BJ (cell line): ENCODE results near the gene HSD17B1. TPM values are rescaled to one million over a fixed set of nuclear protein-coding genes. Genes with fewer than 3 reads are reported as not detected.
"Not testable (repeated sequence)": the region's sequence is repeated elsewhere in the genome, so short reads cannot be mapped to it uniquely, and the experiment has no call there.

Experiments used
- CTCF ChIA-PET: fragments of 350-600 bp; formaldehyde crosslinking; extraction: SDS; loops from one replicate; lab custom pipeline; 2021; ENCODE audit warnings: antibody characterized with exemption, inconsistent platforms; lab: Yijun Ruan, JAX
- POLR2A ChIA-PET: fragments of 300-600 bp; sonication (Branson Sonifier 250); formaldehyde crosslinking; extraction: SDS; loops from one replicate; lab custom pipeline; 2021; ENCODE audit warnings: antibody characterized with exemption; lab: Charles Lee
- DNase-seq: peaks from one replicate; pipeline ENCODE4 v3.0.0-alpha.2; 2011; ENCODE audit warnings: low read depth
- H3K27me3 ChIP-seq: 2 replicates; pipeline ENCODE4 v1.6.0; 2011; ENCODE audit warnings: low read length; ENCODE audit not compliant: control insufficient read depth, insufficient read depth
- H3K36me3 ChIP-seq: 2 replicates; pipeline ENCODE4 v1.5.1; 2011; ENCODE audit warnings: low read length; ENCODE audit not compliant: control insufficient read depth, insufficient read depth
- H3K4me3 ChIP-seq: 2 replicates; pipeline ENCODE4 v1.5.1; 2011; ENCODE audit warnings: low read depth, mild to moderate bottlenecking, control low read depth, low read length
- polyA plus RNA-seq: library from polyadenylated mRNA; depleted of rRNA; stranded (reverse); fragments of >200 nt; gene quantifications from 2 replicates; pipeline ENCODE4 v1.2.3, GENCODE V29; 2011
- TF ChIP-seq, protein P1 (sequence below): IDR thresholded peaks from 2 replicates; pipeline ENCODE4 v1.5.1; 2011; ENCODE audit warnings: low read depth, mild to moderate bottlenecking, control low read depth, inconsistent platforms, low read length, moderate library complexity; ENCODE audit not compliant: insufficient read depth

The HSD17B1 gene
- polyA plus RNA-seq, 1 experiment, result 0.49 TPM

DNA sequence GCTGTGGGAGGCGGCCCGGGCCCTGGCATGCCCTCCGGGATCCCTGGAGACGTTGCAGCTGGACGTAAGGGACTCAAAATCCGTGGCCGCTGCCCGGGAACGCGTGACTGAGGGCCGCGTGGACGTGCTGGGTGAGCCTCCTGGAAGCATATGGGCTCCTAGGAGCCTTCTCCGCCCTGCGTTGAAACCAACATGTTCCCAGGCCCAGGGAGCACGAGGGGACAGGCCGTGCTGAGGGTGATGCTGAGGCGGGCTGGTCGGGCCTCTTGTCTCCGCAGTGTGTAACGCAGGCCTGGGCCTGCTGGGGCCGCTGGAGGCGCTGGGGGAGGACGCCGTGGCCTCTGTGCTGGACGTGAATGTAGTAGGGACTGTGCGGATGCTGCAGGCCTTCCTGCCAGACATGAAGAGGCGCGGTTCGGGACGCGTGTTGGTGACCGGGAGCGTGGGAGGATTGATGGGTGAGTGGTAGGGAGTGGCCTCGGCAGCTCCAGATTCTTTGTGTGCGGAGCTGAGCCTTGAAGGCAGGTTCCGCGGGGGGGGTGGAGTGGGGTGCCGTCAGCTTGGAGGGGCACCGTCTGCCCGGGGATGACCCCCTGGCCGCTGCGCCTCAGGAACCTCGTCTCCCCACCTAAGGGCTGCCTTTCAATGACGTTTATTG is 567 bp downstream of the HSD17B1 start:
- TF ChIP-seq, protein P1, sequence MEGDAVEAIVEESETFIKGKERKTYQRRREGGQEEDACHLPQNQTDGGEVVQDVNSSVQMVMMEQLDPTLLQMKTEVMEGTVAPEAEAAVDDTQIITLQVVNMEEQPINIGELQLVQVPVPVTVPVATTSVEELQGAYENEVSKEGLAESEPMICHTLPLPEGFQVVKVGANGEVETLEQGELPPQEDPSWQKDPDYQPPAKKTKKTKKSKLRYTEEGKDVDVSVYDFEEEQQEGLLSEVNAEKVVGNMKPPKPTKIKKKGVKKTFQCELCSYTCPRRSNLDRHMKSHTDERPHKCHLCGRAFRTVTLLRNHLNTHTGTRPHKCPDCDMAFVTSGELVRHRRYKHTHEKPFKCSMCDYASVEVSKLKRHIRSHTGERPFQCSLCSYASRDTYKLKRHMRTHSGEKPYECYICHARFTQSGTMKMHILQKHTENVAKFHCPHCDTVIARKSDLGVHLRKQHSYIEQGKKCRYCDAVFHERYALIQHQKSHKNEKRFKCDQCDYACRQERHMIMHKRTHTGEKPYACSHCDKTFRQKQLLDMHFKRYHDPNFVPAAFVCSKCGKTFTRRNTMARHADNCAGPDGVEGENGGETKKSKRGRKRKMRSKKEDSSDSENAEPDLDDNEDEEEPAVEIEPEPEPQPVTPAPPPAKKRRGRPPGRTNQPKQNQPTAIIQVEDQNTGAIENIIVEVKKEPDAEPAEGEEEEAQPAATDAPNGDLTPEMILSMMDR, result no peak
- no peak overlapping the region for H3K4me3 ChIP-seq

DNA sequence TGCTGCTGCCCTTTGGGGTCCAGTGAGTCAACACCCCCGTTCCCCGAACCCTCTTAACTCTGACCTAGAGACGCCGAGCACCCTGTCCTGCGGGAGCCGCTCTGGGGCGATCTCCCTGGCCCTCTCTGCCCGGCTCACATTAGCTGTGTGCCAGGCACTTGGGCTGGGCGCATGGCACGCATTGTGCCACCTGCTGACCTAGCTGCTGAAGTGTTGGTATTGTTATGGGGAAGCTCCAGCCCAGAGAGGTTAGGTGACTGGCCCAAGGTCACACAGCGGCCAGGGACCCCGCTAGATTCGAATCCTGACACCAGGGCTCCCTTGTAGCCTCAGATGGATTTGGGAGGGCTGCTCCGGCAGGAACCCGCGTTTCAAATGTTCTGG is 1.1 kb downstream of the HSD17B1 start:
- no peak for DNase-seq
- ChIA-PET POLR2A (interaction anchor here (0.5 kb wide), 1 partner anchor 24 kb away, joined by 5 read pairs; no protein-coding TSS in a partner anchor), CTCF (interaction anchor here (1.1 to 1.8 kb wide), 4 partner anchors 12 to 486 kb away, joined by 3 to 4 read pairs (median 4); no protein-coding TSS in a partner anchor)
- Histone ChIP-seq H3K27me3 (no peaks in the 10 kb centered on the region), H3K36me3 (no peaks in the 10 kb centered on the region; the same call in 1 of the 2 replicates), H3K4me3 (peak overlapping the region; percentile 95)
- TF ChIP-seq, protein P1, result no peak

More for the DNA sequence above, 567 bp downstream of the HSD17B1 start:
- Histone ChIP-seq H3K27me3 (no peaks in the 10 kb centered on the region), H3K36me3 (no peaks in the 10 kb centered on the region; the same call in 1 of the 2 replicates)
- DNase-seq, result no peak
- POLR2A ChIA-PET, result interaction anchor here (0.6 kb wide), 1 partner anchor 395 kb away, joined by 5 read pairs; no protein-coding TSS in a partner anchor
- CTCF ChIA-PET, result interaction anchor here (1.1 to 1.8 kb wide), 3 partner anchors 25 to 485 kb away, joined by 3 to 4 read pairs (median 4); no protein-coding TSS in a partner anchor

DNA sequence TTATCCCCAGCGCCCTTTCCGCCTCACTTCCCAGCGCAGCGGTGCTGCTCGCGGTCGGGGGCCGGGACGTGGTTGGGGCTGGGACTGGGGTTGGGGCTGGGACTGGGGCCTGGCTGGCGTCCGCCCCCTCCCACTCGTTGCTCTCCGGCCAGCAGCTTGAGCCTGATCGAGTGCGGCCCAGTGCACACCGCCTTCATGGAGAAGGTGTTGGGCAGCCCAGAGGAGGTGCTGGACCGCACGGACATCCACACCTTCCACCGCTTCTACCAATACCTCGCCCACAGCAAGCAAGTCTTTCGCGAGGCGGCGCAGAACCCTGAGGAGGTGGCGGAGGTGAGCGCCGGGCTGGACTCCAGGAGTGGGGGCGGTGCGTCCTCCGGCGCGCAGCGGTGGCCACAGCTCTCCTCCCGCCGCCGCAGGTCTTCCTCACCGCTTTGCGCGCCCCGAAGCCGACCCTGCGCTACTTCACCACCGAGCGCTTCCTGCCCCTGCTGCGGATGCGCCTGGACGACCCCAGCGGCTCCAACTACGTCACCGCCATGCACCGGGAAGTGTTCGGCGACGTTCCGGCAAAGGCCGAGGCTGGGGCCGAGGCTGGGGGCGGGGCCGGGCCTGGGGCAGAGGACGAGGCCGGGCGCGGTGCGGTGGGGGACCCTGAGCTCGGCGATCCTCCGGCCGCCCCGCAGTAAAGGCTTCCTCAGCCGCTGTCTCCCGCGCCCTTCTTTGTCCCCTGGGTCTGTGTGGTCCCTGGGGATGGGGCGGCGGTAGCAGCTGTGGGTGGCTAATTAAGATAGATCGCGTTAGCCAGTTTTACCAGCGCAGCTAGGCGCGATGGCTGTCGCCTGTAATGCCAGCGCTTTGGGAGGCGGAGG is 1.8 kb downstream of the HSD17B1 start:
- H3K27me3 ChIP-seq, result no peaks in the 10 kb centered on the region
- CTCF ChIA-PET, result interaction anchor here (0.6 to 1.8 kb wide), 7 partner anchors 13 to 591 kb away, joined by 3 to 4 read pairs (median 4); partner anchors contain the start of gene MLX
- no peaks in the 10 kb centered on the region; the same call in 1 of the 2 replicates for H3K36me3 ChIP-seq
- peak overlapping the region; percentile 95 for H3K4me3 ChIP-seq
- no peak for DNase-seq
- POLR2A ChIA-PET, result interaction anchor here (0.5 kb wide), 1 partner anchor 25 kb away, joined by 5 read pairs; no protein-coding TSS in a partner anchor
- TF ChIP-seq, protein P1, result no peak

DNA sequence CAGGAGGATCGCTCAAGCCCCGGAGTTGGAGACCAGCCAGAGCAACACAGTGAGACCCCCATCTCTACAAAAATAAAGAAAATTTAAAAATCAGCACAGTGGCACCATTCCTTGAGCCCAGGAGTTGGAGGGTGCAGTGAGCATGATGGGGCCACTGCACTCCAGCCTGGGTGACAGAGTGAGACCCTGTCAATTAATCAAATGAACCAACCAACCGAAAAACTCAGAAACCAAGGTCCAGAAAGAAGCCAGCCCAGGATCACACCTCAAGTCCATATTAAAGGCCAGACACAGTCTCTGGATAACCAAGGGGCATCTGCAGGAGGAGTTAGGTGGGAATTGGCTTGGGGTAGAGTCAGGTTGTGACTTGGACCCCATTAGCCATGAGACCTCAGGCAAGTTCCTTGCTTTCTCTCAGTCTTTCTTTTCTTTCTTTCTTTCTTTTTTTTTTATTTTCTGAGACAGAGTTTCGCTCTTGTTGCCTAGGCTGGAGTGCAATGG is 2.4 kb downstream of the HSD17B1 start:
- Histone ChIP-seq H3K27me3 (no peaks in the 10 kb centered on the region), H3K36me3 (no peaks in the 10 kb centered on the region; the same call in 1 of the 2 replicates), H3K4me3 (peak overlapping the region; percentile 95)
- TF ChIP-seq, protein P1, result no peak
- ChIA-PET POLR2A (no interaction called here), CTCF (interaction anchor here (0.6 to 1.8 kb wide), 5 partner anchors 12 to 592 kb away, joined by 3 to 4 read pairs (median 4); partner anchors contain the start of gene MLX)
- no peak for DNase-seq

DNA sequence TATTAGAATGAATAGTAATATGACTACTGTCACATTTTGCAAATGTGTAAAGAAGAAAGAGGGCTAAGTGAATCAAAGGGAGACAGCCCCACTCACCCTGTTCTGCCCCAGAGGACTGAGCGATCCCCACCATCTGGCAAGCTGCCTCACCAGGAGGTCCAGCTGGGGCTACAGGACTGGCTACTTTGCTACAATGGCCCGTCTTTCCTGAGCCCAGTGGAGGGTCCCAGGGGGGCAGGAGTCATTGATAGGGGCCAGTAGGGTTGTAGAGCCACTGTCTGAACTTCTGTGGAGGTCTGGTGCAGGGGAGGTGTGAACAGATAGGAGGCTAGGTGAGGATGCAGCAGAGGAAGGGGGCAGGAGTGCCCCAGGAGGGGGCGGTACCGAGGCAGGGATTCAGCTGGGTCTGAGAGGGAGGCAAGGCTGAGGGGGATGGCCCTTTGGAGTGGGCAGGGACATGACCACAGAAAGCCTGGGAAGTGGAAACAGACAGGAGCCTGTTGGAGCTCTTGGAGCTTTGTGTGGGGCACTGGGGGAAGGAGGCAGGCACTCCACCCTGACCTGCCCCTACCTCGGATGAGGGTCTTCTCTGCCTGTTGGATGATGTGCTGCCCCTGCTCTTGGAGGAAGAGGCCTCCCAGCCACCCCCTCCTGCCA is 3.4 kb downstream of the HSD17B1 start:
- H3K4me3 ChIP-seq, DNase-seq, CTCF ChIA-PET, H3K27me3 ChIP-seq, POLR2A ChIA-PET, H3K36me3 ChIP-seq: not testable (repeated sequence)
